ENCODE measurements around the gene CHST3. TPM values are rescaled to one million over a fixed set of nuclear protein-coding genes. Genes with fewer than 3 reads are reported as not detected.

CHST3 gene
- total RNA-seq, 1 donor from 2014 or later = 41.4 TPM

- H3K27me3 ChIP-seq = no peaks in the 10 kb centered on the region
- no peak overlapping the region for H3K4me3 ChIP-seq
- DNase-seq (ENCODE audit: low spot score in 2 of 2) = no peak
- TF ChIP-seq, protein P1, sequence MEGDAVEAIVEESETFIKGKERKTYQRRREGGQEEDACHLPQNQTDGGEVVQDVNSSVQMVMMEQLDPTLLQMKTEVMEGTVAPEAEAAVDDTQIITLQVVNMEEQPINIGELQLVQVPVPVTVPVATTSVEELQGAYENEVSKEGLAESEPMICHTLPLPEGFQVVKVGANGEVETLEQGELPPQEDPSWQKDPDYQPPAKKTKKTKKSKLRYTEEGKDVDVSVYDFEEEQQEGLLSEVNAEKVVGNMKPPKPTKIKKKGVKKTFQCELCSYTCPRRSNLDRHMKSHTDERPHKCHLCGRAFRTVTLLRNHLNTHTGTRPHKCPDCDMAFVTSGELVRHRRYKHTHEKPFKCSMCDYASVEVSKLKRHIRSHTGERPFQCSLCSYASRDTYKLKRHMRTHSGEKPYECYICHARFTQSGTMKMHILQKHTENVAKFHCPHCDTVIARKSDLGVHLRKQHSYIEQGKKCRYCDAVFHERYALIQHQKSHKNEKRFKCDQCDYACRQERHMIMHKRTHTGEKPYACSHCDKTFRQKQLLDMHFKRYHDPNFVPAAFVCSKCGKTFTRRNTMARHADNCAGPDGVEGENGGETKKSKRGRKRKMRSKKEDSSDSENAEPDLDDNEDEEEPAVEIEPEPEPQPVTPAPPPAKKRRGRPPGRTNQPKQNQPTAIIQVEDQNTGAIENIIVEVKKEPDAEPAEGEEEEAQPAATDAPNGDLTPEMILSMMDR (IDR thresholded peaks at IDR 0.05) = no peak
- H3K27ac ChIP-seq = no peak overlapping the region
- H3K36me3 ChIP-seq = no peaks in the 10 kb centered on the region
- H3K9me3 ChIP-seq = no peaks in the 10 kb centered on the region
- H3K4me1 ChIP-seq = peaks cover 17 to 34% of the 10 kb centered on the region in 2 donors
- intact Hi-C loops (cut with DNase I) = no loop called here
These were observed 25.7 kb downstream of the CHST3 start for GRCh38 chr10:71989661-71990454.

- no peaks in the 10 kb centered on the region for H3K36me3 ChIP-seq
- no peaks in the 10 kb centered on the region for H3K9me3 ChIP-seq
- H3K4me1 ChIP-seq = peaks cover 15 to 34% of the 10 kb centered on the region in 2 donors
- intact Hi-C loops (cut with DNase I) = no loop called here
- TF ChIP-seq, protein P1 (IDR thresholded peaks at IDR 0.05) = no peak
- H3K4me3 ChIP-seq = no peak overlapping the region
- no peaks in the 10 kb centered on the region for H3K27me3 ChIP-seq
- H3K27ac ChIP-seq = peak overlapping the region in 1 of 2 donors; percentile 9
- no peak for DNase-seq (ENCODE audit: low spot score in 2 of 2)
These were observed 26.6 kb downstream of the CHST3 start for GRCh38 chr10:71990706-71991269.

DNA sequence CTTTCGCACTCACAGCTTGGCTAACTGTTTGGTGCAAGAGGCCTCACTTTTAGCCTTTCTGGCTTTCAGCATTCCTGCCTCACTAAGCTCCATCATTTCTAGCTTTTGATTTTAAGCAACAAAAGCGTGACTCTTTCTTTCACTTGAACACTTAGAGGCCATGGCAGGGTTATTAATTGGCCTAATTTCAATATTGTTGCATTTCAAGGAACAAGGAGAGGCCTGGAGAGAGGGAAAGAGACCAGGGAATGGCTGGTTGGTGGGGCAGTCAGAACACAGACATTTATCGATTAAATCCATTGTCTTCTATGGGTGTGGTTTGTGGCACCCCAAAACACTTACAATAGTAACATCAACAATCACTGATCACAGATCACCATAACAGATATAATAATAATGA lies 31.3 kb downstream of the CHST3 start:
- no peak for DNase-seq (ENCODE audit: low spot score in 2 of 2)
- Histone ChIP-seq H3K4me3 (no peak overlapping the region), H3K27me3 (no peaks in the 10 kb centered on the region), H3K9me3 (no peaks in the 10 kb centered on the region), H3K4me1 (peaks cover 19 to 54% of the 10 kb centered on the region in 2 donors), H3K27ac (peak overlapping the region in 1 of 2 donors; percentile 45), H3K36me3 (no peaks in the 10 kb centered on the region)
- TF ChIP-seq, protein P1 (IDR thresholded peaks at IDR 0.05) = no peak
- intact Hi-C loops (cut with DNase I) = no loop called here

- Histone ChIP-seq H3K36me3 (no peaks in the 10 kb centered on the region), H3K27me3 (no peaks in the 10 kb centered on the region), H3K4me3 (no peak overlapping the region), H3K4me1 (peaks cover 22 to 56% of the 10 kb centered on the region in 2 donors), H3K9me3 (no peaks in the 10 kb centered on the region), H3K27ac (peak overlapping the region in 1 of 2 donors; percentile 45)
- TF ChIP-seq, protein P1 (IDR thresholded peaks at IDR 0.05) = no peak
- intact Hi-C loops (cut with DNase I) = no loop called here
- no peak for DNase-seq (ENCODE audit: low spot score in 2 of 2)
These were observed 31.8 kb downstream of the CHST3 start for GRCh38 chr10:71995887-71996575.

- no peak overlapping the region for H3K27ac ChIP-seq
- H3K4me3 ChIP-seq = no peak overlapping the region
- DNase-seq (ENCODE audit: low spot score in 2 of 2) = no peak
- H3K27me3 ChIP-seq = no peaks in the 10 kb centered on the region
- TF ChIP-seq, protein P1 (IDR thresholded peaks at IDR 0.05) = no peak
- H3K36me3 ChIP-seq = no peaks in the 10 kb centered on the region
- intact Hi-C loops (cut with DNase I) = no loop called here
- H3K9me3 ChIP-seq = no peaks in the 10 kb centered on the region
- H3K4me1 ChIP-seq = peaks cover 22 to 58% of the 10 kb centered on the region in 2 donors
These were observed 32.6 kb downstream of the CHST3 start for GRCh38 chr10:71996592-71997371.

Data from ascending aorta (tissue), 2 donors.